DMS53 (cell line): ENCODE data around the gene TMCC1.
A peak's percentile ranks its signal among the peaks of the same experiment; 100 is the strongest.

ENCODE experiments used
- DNase-seq: peaks from one replicate; lab custom pipeline; 2025; lab: John Stamatoyannopoulos, UW

TMCC1 gene

GRCh38 chr3:129609591-129610182 lies 283.8 kb downstream of the TMCC1 start:
- no peak for DNase-seq

- no peak for DNase-seq
Observed at GRCh38 chr3:129608936-129609590, 284.4 kb downstream of the TMCC1 start.

DNA sequence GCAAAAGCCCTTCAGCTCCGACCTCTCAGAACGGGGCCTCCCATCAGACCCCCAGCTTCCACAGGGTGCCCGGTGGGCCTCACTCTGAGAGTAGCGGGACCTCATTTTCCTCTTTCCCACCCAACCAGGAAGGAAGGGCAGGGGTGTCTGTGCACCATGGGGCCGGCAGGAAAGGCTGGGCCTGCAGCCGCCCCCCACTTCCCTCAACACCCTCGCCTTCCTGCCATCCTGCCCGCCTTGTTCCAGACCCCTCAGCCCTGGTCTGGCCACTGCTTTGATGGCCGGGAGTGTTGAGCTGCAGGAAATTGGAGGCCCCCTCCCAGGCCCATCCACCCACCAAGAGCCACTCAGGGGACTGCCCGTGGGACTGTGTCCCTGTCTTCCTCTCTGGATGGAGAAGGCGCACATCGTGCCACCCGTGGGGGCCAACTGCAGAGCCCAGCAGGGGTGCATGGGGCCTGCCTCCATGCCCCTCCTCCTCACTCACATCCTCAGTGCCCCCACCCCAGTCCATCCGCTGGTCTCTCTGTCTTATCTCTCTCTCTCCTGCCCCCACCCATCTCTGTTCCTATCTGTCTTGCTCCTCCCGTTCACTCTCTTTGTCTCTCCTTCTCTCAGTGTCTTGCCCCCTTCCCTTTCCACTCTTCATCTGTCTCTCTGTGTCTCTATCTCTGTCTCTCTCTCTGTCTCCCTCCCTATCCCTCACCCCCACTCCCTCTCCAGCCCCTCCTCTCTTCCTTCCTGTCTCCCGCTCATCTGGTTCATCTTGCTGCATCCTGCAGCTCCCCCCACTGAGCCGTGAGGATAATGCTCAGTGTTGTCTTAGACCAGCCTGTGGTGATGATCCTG lies 285.2 kb downstream of the TMCC1 start:
- peak; percentile 58 for DNase-seq

DNA sequence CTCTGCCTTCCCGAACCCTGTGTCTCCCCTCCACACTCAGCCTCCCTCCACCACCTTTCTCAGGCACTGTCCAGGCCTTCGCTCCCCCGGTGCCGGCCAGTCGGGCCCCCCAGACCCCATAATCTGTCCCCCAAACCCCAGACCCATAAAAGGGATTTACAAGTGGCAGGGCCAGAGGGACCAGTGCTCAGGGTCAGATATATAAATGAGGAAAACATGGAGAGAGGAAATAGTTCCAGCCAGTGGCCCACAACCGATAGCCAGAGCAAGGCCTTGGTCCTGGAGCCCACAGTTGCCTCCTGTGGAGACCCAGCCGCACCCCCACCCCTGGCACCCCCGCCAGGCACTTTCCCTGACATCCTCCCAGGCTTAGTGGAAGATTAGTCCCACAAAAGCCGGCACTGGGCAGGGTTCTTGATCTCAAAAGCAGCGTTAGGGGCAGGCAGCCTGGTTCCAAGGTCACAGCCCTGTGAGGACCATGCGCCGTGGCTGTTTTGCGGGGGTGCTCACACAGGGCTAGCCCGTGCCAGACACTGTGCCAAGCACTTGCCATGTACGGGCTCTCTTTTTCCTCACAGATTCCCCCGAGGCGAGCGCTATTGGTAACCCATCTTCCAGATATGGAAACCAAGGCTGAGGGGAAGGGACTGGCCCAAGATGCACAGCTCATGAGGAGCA lies 286.0 kb downstream of the TMCC1 start:
- no peak for DNase-seq

- peak; percentile 87 for DNase-seq
Observed at GRCh38 chr3:129606636-129607390, 286.7 kb downstream of the TMCC1 start, which contains the start of gene PLXND1. Gene PLXND1, minus strand, starts transcription at chr3:129606676. Its CDS starts 37 bp downstream, at chr3:129606639.

DNA sequence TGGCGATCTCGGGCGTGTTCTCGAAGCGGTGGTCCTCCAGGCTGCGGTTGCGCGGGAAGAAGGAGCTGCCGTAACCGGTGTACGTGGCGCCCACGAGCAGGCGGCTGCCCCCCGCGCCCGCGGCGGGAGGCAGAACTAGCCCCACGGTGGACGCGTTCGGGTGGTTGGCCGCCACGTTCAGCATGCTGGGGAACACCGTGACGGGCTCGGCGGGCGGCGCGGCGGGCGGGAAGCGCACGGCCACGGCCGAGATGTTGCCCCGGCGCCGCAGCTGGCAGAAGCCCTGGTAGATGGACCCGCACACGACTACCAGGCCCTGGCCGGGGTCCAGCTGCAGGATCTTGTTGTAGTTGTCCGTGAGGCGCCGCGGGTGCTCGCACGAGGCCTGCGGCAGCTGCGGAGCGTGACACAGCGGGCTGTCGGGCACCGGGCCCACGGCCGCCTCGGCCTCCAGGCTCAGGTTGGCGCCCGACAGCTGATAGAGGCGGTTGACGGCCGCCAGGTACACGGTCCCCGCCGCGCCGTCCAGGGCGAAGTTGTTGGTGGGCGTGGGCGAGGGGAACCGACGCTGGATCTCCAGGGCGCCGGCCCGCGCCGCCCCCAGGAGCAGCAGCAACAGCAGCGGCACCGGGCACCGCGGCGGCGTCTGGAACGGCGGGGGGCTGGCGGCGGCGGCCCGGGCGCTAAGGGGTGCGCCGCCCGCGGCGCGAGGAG lies 287.4 kb downstream of the TMCC1 start:
- peak; percentile 69 for DNase-seq

- peak; percentile 79 for DNase-seq
Observed at GRCh38 chr3:129605203-129605921, 288.1 kb downstream of the TMCC1 start.

GRCh38 chr3:129604767-129605166 lies 288.7 kb downstream of the TMCC1 start:
- peak; percentile 49 for DNase-seq

DNA sequence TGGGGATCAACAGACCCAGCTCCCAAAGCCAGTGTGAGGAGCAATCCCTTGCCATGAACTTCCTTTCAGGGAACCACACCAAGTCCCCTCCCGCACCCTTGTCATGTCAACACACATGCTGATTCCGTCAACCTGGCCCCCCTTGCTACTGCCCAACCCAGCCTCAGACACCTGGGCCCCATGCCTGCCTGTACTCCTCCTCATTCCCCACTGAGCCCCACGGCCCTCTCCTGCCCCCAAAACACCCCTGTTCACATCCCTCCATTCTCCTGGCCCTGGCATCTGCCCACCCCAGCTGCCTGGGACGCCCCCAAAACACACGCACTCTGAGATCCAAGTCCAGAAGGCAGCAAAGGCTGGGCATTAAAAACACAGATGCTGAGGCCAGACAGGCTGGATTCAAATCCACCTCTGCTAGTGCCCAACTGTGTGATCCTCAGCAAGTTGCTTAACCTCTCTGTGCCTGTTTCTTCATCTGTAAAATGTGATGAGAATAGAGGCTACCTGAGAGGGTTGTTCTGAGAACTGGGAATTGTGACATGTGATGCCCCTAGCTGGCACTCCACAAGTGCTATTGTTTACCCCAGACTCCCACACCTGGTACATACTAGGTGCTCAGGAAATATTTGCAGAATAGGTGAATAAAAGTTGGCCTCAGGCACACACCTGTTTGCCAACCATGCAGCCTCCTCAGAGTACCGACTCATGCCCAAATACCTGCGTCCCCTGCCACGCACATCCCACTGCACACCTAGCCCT lies 289.3 kb downstream of the TMCC1 start:
- DNase-seq = no peak

DNA sequence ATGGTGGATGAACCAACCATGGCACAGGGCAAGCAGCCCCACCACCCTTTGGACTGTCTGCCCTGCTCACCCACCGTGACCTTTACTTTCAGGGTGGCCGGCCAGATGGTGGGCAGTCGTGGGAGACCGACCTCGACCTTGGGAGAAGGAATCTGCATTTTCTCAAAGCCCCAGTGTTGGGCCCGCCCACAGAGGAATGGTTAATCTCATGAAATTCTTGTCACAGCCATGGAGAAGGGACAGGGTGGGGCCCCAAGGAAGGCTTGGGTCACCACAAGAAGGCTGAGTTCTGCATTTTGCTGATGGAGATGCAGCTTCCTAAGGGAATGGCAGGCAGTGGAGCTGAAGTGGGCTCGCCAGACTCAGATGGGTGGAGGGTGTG lies 290.0 kb downstream of the TMCC1 start:
- no peak for DNase-seq

DNA sequence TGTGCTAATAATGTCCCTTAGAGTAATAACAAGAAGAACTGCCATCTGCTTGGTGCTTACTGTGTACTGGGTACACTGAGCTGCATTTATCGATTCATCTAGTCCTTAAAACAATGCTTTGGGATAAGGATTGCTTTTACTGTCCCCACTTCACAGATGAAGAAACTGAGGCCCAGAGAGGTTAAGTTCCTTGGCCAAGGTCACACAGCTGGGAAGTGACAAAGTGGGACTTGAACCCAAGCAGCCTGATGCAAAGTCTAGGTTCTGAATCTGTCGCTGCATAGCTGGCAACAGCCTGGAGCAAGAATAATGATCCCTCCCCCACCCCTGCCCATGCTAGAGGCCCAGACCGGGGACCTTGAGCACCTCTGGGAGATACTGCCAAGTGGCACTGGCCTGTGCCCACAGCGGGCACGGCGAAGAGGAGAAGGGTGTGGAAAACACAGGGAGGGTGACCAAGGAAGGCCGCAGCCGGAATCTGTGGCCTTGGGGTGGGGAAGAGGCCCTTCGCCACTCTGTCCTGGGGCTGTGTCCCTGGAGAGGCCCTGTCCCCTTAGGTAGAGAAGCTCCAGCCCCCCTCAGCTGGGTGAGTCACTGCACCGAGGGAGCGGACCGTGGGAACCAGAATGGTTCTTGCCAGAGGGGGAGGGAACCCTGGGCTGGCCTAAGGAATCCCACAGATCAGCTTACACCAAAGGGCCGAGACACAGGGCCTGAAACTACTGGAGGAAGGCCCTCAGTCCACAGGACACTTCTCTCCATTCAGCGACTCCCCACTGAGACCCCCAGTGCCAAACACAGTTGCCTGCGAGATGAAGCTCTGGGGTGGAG lies 290.6 kb downstream of the TMCC1 start:
- no peak for DNase-seq

GRCh38 chr3:129602309-129602708 lies 291.2 kb downstream of the TMCC1 start:
- no peak for DNase-seq

DNA sequence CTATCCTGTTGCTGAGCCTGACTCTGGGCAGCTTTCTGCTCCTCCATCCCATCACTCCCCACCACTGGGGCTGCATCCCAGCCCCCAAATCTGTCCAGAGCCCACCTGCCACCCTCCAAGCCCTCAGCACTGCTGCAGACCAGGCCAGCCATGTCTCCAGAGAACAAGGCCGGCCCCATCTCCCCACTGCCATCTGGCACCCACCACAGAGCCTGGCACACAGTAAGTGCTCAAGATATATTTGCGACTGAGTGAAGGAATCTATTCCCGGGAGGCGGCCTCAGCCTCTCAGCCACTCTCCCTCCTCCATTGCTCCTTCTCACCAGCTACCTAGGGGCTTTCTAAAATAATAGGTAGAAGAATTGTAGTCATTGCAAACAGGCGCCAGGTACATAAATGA lies 291.8 kb downstream of the TMCC1 start:
- DNase-seq = no peak

- no peak for DNase-seq
Observed at GRCh38 chr3:129600348-129600747, 293.2 kb downstream of the TMCC1 start.

- DNase-seq = peak; percentile 24
Observed at GRCh38 chr3:129599607-129600006, 293.9 kb downstream of the TMCC1 start.

GRCh38 chr3:129599073-129599472 lies 294.4 kb downstream of the TMCC1 start:
- DNase-seq = no peak

DNA sequence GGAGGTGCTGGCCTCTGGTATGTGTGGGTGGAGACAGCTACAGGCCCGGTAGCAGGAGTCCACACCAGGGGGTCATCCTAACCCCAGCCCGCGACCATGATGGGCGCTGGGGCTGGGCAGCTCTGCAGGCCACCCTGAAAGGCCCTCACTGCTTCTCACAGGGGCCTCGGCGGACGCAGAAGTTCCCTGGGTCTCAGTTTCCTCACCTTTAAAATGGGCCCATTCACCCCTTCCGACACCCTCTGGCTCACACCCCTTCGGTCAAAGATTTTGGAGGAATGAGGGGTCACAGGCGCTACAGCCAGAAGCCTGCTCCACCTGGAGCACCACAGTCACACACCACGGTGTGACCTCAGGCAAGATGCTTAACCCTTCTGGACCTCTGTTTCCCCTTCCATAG lies 295.0 kb downstream of the TMCC1 start:
- DNase-seq = no peak

DNA sequence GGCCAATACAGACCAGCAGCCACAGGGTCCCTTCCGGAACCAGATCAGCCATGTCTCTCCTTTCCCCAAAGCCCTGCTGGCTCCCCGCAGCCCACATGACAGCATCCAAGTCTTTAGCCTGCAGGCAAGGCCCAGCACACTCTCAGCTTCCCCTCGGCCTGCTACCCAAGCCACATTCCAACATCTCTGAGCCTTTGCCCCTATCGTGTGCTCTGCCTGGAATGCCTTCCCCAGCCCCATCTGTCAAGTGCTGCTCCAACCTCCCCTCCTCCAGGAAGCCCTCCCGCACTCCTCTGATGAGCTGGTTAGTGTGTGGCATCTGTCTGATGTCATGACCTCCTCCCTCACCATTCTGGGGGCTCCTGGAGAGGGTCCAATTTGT lies 295.5 kb downstream of the TMCC1 start:
- DNase-seq = peak; percentile 38
